ENCODE measurements around the gene INS. TPM values are rescaled to one million over a fixed set of nuclear protein-coding genes. Genes with fewer than 3 reads are reported as not detected.

The INS gene
- total RNA-seq, 2 experiments from 2014 or later: not detected

DNA sequence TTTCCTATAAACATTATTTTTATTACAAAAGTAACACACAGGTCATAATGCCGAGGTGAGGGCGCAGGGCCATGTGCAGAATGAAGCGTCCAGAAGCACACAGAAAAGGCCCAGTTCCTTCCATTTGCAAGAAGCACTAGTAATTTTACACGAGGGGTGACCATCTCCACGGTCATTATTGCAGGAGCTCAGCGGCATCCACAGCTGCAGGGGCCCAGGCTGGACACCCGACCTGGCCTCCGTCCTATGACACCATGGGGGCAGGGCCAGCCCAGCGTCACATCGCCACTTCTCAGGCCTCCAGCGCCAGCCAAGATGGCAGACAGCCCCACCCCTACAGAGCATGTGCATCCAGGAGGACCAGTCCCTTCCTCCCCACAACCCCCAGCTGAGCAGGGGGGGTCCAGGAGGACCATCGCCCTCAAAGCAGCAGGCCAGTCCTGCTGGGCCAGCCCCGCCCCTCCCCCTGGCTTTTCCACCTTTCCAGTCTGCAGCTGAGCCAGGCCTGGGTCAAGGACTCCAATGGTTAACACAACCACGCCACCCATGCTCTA, 25.3 kb downstream of the INS start:
- peaks cover 4% of the 10 kb centered on the region for H3K4me1 Mint-ChIP-seq (ENCODE audit: low read depth)
- H3K9me3 Mint-ChIP-seq: no peaks in the 10 kb centered on the region
- no peak overlapping the region for H3K27ac ChIP-seq (ENCODE audit: low read depth in 1 of 2, low read length in 2 of 2)
- peaks cover 15% of the 10 kb centered on the region for H3K4me1 ChIP-seq (ENCODE audit: insufficient read depth, low read length)
- TF ChIP-seq, protein P1, sequence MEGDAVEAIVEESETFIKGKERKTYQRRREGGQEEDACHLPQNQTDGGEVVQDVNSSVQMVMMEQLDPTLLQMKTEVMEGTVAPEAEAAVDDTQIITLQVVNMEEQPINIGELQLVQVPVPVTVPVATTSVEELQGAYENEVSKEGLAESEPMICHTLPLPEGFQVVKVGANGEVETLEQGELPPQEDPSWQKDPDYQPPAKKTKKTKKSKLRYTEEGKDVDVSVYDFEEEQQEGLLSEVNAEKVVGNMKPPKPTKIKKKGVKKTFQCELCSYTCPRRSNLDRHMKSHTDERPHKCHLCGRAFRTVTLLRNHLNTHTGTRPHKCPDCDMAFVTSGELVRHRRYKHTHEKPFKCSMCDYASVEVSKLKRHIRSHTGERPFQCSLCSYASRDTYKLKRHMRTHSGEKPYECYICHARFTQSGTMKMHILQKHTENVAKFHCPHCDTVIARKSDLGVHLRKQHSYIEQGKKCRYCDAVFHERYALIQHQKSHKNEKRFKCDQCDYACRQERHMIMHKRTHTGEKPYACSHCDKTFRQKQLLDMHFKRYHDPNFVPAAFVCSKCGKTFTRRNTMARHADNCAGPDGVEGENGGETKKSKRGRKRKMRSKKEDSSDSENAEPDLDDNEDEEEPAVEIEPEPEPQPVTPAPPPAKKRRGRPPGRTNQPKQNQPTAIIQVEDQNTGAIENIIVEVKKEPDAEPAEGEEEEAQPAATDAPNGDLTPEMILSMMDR (IDR thresholded peaks at IDR 0.05): no peak
- H3K27ac Mint-ChIP-seq: no peak overlapping the region
- ChIA-PET CTCF (no interaction called here), POLR2A (no interaction called here)
- H3K36me3 ChIP-seq (ENCODE audit: insufficient read depth, low read length): no peaks in the 10 kb centered on the region
- peaks cover 52% of the 10 kb centered on the region for H3K27me3 Mint-ChIP-seq
- H3K9me3 ChIP-seq (ENCODE audit: control insufficient read depth in 1 of 2, insufficient read depth in 1 of 2, low read length in 2 of 2): peaks cover 0 to 19% of the 10 kb centered on the region in 2 experiments
- no peak overlapping the region for H3K4me3 ChIP-seq (ENCODE audit: low read length)
- no peaks in the 10 kb centered on the region for H3K36me3 Mint-ChIP-seq (ENCODE audit: low read depth)
- H3K4me3 Mint-ChIP-seq: peak overlapping the region; percentile 56
- intact Hi-C loops (cut with DNase I, micrococcal nuclease): no loop called here
- ATAC-seq (ENCODE audit: poor library complexity) (no peak), DNase-seq (no peak)
- H3K27me3 ChIP-seq (ENCODE audit: control insufficient read depth in 1 of 2, insufficient read depth in 2 of 2, low read length in 2 of 2): peaks cover 31 to 55% of the 10 kb centered on the region in 2 experiments

DNA sequence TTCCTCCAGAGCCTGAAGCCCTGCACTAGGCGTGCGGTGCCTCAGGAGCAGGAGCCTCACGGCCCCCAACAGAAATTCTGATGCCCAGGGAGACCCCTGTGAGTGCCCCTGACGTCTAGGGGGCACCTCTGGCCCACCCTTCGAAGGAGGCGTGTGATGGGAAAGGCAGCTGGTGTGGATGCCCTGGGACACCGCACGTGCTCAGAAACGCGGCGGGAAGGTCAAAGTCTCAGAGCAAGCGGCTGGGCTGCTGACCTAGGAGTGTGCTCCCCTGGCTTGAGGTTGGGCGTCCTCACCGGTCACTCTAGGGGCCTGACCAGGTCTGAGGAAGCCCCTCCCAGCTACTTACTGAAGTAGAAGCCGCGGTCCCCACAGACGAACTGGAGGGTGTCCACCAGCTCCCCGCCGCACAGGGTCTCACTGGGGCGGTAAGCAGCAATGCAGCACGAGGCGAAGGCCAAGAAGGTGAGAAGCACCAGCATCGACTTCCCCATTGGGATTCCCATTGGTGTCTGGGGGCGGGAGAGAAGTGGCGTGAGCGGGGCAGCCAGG, 25.9 kb downstream of the INS start:
- Mint-ChIP-seq H3K36me3 (ENCODE audit: low read depth) (no peaks in the 10 kb centered on the region), H3K27me3 (peaks cover 52% of the 10 kb centered on the region), H3K9me3 (no peaks in the 10 kb centered on the region), H3K27ac (no peak overlapping the region), H3K4me3 (no peak overlapping the region), H3K4me1 (ENCODE audit: low read depth) (peaks cover 4% of the 10 kb centered on the region)
- TF ChIP-seq, protein P1 (IDR thresholded peaks at IDR 0.05): no peak
- DNase-seq: no peak
- Histone ChIP-seq H3K36me3 (ENCODE audit: insufficient read depth, low read length) (no peaks in the 10 kb centered on the region), H3K27me3 (ENCODE audit: control insufficient read depth in 1 of 2, insufficient read depth in 2 of 2, low read length in 2 of 2) (peaks cover 29 to 48% of the 10 kb centered on the region in 2 experiments), H3K9me3 (ENCODE audit: control insufficient read depth in 1 of 2, insufficient read depth in 1 of 2, low read length in 2 of 2) (peaks cover 0 to 17% of the 10 kb centered on the region in 2 experiments), H3K27ac (ENCODE audit: low read depth in 1 of 2, low read length in 2 of 2) (no peak overlapping the region), H3K4me3 (ENCODE audit: low read length) (no peak overlapping the region), H3K4me1 (ENCODE audit: insufficient read depth, low read length) (peaks cover 12% of the 10 kb centered on the region)
- no peak for ATAC-seq (ENCODE audit: poor library complexity)
- POLR2A ChIA-PET: no interaction called here
- intact Hi-C loops (cut with DNase I, micrococcal nuclease): no loop called here
- CTCF ChIA-PET: no interaction called here

DNA sequence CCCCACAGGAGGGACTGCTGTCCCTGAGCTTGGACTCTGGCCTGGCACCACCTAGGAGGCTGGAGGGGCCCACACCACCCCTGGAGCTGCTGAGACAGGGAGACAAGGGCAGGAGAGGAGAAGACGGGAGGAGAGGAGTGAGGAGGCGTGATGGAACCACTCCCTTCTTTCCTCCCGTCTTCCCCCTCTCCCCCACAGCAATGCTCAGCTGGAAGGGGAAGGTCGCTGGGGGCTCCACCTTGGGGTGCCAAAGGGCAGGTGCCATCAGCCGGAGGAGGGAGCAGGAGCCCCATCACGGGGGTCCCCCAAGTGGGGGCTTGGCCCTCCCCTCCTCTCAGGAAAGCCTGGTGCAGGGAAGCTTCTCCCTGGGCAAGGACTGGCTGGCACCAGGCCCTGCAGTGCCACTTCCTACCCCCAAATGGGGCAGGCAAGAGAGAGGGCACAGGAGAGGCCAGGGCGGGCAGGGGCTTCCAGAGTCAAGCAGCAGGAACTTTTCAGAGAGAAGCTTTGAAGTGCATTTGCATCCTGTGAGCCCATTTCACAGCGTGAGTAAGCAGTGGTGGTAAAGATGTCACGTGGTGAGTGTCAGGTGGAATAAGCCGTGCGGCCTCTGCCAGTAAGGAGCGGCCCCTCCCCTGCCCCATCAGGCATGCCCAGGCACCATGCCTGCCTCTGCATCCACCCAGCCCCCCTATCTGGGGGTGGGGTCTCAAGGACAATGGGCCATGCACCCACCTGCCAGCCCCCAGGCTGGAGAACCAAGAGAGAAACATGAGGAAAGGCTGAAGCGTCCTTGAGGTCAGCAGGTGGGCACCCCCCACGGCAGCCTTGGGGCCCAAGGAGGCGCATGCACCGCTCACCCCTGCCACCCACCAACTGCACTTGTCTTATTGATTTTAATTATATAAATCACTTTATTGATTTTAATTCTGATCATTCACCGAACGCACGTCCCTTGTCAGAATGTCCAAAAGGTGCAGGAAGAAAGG, 26.7 kb downstream of the INS start:
- Histone ChIP-seq H3K27me3 (ENCODE audit: control insufficient read depth in 1 of 2, insufficient read depth in 2 of 2, low read length in 2 of 2) (peaks cover 29 to 43% of the 10 kb centered on the region in 2 experiments), H3K27ac (ENCODE audit: low read depth in 1 of 2, low read length in 2 of 2) (no peak overlapping the region), H3K4me1 (ENCODE audit: insufficient read depth, low read length) (peaks cover 8% of the 10 kb centered on the region), H3K36me3 (ENCODE audit: insufficient read depth, low read length) (no peaks in the 10 kb centered on the region), H3K9me3 (ENCODE audit: control insufficient read depth in 1 of 2, insufficient read depth in 1 of 2, low read length in 2 of 2) (peaks cover 0 to 16% of the 10 kb centered on the region in 2 experiments), H3K4me3 (ENCODE audit: low read length) (no peak overlapping the region)
- no peak overlapping the region for H3K27ac Mint-ChIP-seq
- no peaks in the 10 kb centered on the region for H3K36me3 Mint-ChIP-seq (ENCODE audit: low read depth)
- intact Hi-C loops (cut with DNase I, micrococcal nuclease): no loop called here
- no peak for ATAC-seq (ENCODE audit: poor library complexity)
- DNase-seq: no peak
- CTCF ChIA-PET: interaction anchor here (1.0 kb wide), 1 partner anchor 17 kb away, joined by 5 read pairs; no protein-coding TSS in a partner anchor
- peaks cover 4% of the 10 kb centered on the region for H3K4me1 Mint-ChIP-seq (ENCODE audit: low read depth)
- H3K9me3 Mint-ChIP-seq: no peaks in the 10 kb centered on the region
- POLR2A ChIA-PET: no interaction called here
- TF ChIP-seq, protein P1 (IDR thresholded peaks at IDR 0.05): no peak
- peaks cover 52% of the 10 kb centered on the region for H3K27me3 Mint-ChIP-seq
- H3K4me3 Mint-ChIP-seq: no peak overlapping the region
